Urinary bladder (tissue), 4 donors: ENCODE data around the gene ABCC3. TPM values are rescaled to one million over a fixed set of nuclear protein-coding genes. Genes with fewer than 3 reads are reported as not detected.
"Not testable (repeated sequence)": the region's sequence is repeated elsewhere in the genome, so short reads cannot be mapped to it uniquely, and the experiment has no call there.

ENCODE experiments used
- DNase-seq: peaks from one replicate; pipeline ENCODE4 v3.0.0-alpha.2; 2015; ENCODE audit errors: extremely low spot score
- H3K27ac ChIP-seq: one replicate; pipeline ENCODE4 v1.5.1; 2013; ENCODE audit warnings: low read depth, mild to moderate bottlenecking, moderate library complexity
- H3K36me3 ChIP-seq: one replicate; pipeline ENCODE4 v1.6.1; 2013; ENCODE audit warnings: mild to moderate bottlenecking, moderate library complexity; ENCODE audit not compliant: insufficient read depth
- H3K4me1 ChIP-seq: one replicate; pipeline ENCODE4 v1.6.1; 2013; ENCODE audit warnings: mild to moderate bottlenecking, moderate library complexity; ENCODE audit not compliant: insufficient read depth
- H3K4me3 ChIP-seq: one replicate; pipeline ENCODE4 v1.5.1; 2013; ENCODE audit warnings: low read depth, low read length
- WGBS: extraction: QIAGEN DNeasy Blood & Tissue Kit; methylation state at CpG from one replicate; pipeline ENCODE4 v1.1.7; 2013; 5-methylcytosine and 5-hydroxymethylcytosine counted together
- polyA plus RNA-seq: library from polyadenylated mRNA; stranded (reverse); fragments of 200-250 nt; gene quantifications from one replicate; pipeline ENCODE4 v1.2.3, GENCODE V29; 2013
- small RNA-seq: library from RNA; depleted of rRNA; stranded (forward); fragments of <200 nt; gene quantifications from one replicate; pipeline ENCODE3, GENCODE V24; 2014
- total RNA-seq: library from RNA; depleted of rRNA; stranded (reverse); fragments of >200 nt; gene quantifications from one replicate; pipeline ENCODE4 v1.2.3, GENCODE V29; 2014
- donor health status: healthy with polysubstance abuse.
- donor health status: healthy.

Gene ABCC3
- total and polyA plus RNA-seq, 2 donors, result 6.9 to 13.4 TPM

DNA sequence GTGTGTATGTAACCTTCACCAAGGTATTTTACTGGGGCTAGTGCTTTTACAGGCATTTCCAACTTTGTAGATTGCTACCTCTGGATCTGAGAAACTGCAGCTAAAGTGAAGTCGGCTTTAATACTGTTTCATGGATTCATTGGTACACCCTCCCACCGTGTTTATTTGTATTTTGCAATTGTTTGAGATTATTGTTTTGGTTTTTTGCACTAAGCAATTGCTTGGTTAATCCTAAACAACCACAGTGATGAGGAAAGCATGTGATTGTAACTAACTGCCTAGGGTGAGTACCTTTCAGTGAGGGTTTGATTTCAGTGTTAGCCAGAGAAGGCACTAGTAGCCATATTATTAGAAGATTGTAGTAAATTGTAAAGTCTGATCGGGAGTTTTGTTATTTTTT is 88.1 kb downstream of the ABCC3 start:
- peaks cover 4% of the 10 kb centered on the region for H3K4me1 ChIP-seq
- H3K27ac ChIP-seq, result no peak overlapping the region
- no peak overlapping the region for H3K4me3 ChIP-seq
- no peak for DNase-seq
- WGBS, result 40% methylated on average over 3 of the region's 3 CpGs
- H3K36me3 ChIP-seq, result no peaks in the 10 kb centered on the region

DNA sequence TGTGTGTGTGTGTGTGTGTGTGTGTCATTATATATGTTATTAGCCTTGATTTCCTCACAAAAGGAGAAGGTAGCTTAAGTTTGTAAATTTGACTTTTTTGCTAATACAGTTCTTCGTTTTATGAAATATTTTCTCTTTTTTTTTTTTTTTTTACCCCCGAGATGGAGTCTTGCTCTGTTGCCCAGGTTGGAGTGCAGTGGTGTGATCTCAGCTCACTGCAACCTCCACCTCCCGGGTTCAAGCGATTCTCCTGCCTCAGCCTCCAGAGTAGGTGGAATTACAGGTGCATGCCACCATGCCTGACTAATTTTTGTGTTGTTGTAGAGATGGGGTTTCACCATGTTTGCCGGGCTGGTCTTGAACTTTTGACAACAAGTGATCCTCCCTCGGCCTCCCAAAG is 89.9 kb downstream of the ABCC3 start:
- WGBS, result 92% methylated on average over 6 of the region's 6 CpGs
- H3K36me3 ChIP-seq, H3K27ac ChIP-seq, DNase-seq, H3K4me1 ChIP-seq, H3K4me3 ChIP-seq: not testable (repeated sequence)

DNA sequence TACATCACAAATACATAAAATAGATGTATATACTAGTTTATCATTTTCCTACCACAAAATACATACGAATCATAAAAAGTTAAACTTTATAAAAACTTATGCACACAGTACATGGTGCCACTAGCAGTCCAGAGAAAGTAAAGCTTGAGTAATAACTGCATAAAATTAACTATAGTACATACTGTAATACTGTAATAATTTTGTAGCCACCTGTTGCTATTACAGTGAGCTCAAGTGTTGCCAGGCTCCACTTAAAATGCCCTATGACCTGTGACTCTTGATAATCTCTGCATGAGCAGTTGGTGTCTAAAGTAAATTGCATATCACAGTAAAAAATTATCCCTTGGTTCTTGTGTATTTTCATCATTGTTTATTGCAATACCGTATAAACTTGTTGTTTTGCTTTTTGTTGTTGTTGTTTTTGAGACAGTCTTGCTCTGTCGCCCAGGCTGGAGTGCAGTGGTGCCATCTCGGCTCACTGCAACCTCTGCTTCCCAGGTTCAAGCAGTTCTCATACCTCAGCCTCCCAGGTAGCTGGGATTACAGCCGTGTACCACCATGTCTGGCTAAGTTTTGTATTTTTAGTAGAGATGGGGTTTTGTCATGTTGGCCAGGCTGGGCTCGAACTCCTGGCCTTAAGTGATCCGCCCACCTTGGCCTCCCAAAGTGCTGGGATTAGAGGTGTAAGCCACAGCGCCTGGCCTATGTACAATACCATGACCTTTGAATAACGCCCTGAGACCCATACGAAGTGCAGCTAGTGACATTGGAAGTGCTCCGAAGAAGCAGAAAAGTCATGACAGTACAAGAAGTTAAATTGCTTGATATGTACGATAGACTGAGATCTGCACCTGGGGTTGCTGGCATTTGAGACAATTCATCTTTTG is 91.3 kb downstream of the ABCC3 start:
- WGBS, result 75% methylated on average over 12 of the region's 12 CpGs
- no peak for DNase-seq
- Histone ChIP-seq H3K4me1 (peaks cover 4% of the 10 kb centered on the region), H3K4me3 (no peak overlapping the region), H3K36me3 (no peaks in the 10 kb centered on the region), H3K27ac (no peak overlapping the region)

DNA sequence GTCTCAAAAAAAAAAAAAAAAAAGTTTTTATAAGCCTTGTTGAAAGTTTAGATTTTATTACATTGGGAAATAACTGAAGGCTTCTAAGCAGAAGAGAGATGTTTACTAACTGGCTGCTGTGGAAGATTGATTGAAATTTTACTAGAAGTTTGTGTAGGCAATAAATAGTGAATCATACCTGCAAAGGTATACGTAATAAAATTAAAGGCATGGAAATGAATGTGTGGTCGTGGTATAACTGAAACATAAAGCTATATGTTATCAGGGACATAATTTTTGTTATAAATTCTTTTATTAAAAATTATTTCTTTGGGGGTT is 93.4 kb downstream of the ABCC3 start:
- Histone ChIP-seq H3K27ac (no peak overlapping the region), H3K36me3 (no peaks in the 10 kb centered on the region), H3K4me3 (no peak overlapping the region), H3K4me1 (peaks cover 2% of the 10 kb centered on the region)
- WGBS, result 82% methylated on average over 2 of the region's 2 CpGs
- DNase-seq, result no peak

DNA sequence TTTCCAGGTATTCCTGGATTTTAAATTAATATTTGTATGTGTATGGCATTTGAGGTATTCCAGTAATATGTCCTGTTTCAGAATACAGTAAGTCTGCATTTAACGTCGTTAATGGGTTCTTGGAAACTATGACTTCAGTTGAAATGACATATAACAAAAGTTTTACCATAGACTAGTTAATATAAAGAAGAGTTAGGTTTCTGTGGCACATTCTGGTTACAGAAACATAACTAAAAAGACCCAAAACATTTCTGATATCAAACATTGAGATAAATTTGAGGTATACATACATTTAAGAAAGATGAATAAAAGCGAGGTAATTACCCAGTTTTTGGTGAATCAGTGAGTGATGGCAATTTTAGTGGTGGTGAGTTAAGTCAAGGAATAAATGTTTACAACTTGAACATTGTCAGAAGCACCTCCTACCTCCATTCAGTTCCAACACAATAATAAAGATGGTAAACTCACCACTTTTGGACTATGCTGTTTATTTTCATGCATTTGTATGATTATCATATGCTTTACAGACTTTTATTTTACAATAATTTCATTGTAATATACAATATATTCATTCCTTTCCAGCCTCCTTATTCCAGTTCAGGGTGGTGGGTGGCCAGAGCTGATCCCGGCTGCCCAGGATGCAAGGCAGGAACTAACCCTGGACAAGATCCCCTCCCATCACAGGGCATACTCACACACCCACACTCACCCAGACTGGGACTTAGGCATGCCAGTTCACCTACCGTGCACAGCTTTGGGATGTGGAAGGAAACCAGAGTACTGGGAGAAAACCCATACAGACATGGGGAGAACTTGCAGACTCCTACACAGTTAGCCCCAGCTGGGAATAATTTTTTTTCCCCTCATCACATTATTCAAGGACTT is 94.4 kb downstream of the ABCC3 start:
- WGBS, result 67% methylated on average over 5 of the region's 5 CpGs
- no peaks in the 10 kb centered on the region for H3K36me3 ChIP-seq
- DNase-seq, result no peak
- H3K27ac ChIP-seq, result no peak overlapping the region
- no peak overlapping the region for H3K4me3 ChIP-seq
- H3K4me1 ChIP-seq, result peaks cover 2% of the 10 kb centered on the region

DNA sequence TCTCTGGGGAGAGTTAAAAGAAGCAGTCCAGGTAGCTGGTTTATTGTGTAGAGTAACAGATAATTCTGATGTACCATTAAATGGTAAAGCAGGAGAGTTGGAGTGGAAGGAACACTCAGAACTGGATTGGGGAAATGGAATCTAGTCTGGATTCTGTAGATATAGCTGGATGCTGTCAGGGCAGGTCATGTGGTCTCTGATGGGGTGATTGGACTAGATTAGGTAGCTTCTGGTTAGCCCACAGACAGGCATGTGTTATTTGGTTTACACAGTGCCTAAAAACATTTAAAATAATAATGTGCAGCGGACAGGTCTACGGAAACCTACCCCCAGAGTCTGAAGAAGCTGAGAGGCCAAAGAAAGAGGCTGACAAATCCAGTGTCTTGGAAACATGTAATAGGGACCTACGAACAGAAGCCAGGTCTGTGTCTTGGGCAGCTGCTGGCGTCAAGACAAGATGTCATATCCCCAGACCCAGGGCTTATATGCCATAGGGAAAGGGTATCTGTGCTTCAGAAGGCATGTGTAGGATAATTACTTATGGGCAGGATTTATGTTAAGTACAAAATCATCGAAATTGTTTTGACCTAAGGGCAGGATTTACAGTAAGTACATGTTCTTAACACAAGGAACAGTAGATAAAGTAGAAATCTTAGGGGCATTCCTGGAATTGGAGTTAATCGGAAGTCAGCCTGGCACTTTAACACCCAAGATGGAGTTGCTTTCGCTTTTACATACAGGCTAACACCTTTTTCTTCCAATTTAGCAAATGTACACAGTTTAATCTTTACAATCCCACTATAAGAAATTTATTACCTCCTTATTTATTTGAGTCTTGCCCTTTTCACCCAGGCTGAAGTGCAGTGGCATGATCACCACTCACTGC is 97.1 kb downstream of the ABCC3 start:
- H3K27ac ChIP-seq, result no peak overlapping the region
- WGBS, result 66% methylated on average over 7 of the region's 7 CpGs
- peaks cover 2% of the 10 kb centered on the region for H3K4me1 ChIP-seq
- H3K4me3 ChIP-seq, result no peak overlapping the region
- no peaks in the 10 kb centered on the region for H3K36me3 ChIP-seq
- no peak for DNase-seq

DNA sequence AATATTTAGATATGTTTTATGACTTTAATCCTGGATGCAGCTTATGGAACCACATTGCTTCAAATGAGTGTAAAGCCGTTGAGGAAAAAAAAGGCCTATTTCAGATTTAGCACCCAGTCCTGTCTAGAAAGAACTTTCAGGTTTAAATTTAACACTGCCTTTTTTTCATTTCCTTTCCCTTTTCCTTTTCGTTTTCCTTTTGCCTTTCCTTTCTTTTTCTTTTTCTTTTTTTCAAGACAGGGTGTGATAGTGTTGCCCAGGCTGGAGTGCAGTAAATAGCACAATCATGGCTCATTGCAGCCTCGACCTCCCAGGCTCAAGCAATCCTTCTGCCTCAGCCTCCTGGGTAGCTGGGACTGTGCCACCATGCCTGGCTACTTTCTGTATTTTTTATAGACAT is 100.6 kb downstream of the ABCC3 start:
- Histone ChIP-seq H3K4me3 (no peak overlapping the region), H3K36me3 (peaks cover 4% of the 10 kb centered on the region), H3K27ac (no peak overlapping the region), H3K4me1 (no peaks in the 10 kb centered on the region)
- WGBS, result 73% methylated on average over 3 of the region's 3 CpGs
- DNase-seq, result no peak

DNA sequence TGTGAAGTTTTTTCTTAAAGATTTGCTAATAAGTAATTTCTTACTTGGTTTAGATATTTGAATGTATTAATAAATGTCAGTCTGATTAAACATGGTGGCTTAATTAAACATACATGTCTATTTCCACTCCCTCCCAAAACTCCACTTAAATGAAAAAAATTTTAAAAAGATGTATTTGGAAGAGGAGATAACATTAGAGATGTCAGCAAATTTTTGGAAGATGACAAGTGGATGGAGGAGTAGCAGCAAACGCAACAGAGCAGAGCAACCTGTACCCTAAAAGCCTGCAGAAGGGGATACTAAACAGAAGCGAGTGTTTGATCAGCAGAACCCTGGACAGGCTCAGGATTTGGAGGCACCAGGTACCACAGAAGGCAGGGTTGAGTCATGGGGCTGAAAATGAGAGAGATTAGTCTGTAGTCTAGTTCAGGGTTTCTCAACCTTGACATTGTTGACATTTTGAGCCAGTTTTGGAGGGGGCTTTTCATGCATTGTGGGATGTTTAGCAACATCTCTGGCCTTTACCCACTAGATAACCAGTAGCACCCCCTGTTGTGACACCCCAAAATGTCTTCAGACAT is 102.5 kb downstream of the ABCC3 start:
- H3K4me3 ChIP-seq, result no peak overlapping the region
- no peaks in the 10 kb centered on the region for H3K4me1 ChIP-seq
- no peak for DNase-seq
- H3K36me3 ChIP-seq, result peaks cover 7% of the 10 kb centered on the region
- 91% methylated on average over 2 of the region's 2 CpGs for WGBS
- no peak overlapping the region for H3K27ac ChIP-seq

DNA sequence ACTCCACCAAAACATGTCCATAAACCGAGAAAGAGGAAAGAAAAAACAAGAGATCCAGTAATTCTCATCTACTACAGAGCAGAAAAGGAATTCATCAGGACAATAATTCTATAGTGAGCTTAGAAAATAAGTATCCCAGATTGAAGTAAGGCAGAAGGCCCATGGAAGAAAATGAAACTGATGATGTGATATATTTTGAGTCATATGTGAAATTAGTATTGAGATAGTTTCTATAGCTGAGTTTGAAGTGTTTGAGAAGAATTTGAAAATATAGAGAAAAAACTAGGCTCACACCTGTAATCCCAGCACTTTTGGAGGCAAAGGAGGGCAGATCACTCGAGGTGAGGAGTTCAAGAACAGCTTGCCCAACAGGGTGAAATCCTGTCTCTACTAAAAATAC is 104.4 kb downstream of the ABCC3 start:
- 49% methylated on average over 2 of the region's 2 CpGs for WGBS
- H3K36me3 ChIP-seq, result peaks cover 11% of the 10 kb centered on the region
- no peak for DNase-seq
- no peak overlapping the region for H3K4me3 ChIP-seq
- no peak overlapping the region for H3K27ac ChIP-seq
- H3K4me1 ChIP-seq, result no peaks in the 10 kb centered on the region

Small RNAs within 50 kb of the gene (small RNA-seq; reads per million reads assigned to genes)
- gene RF00019, result not detected

Other genes with a start within 250 kb of the ABCC3 start
- 62.5 TPM for gene LRRC59, start 237.4 kb upstream of the ABCC3 start, total RNA-seq
- 48.3 TPM for gene LRRC59, start 237.4 kb upstream of the ABCC3 start, polyA plus RNA-seq
- gene ACSF2, start 208.7 kb upstream of the ABCC3 start, total RNA-seq, result 23.2 TPM
- gene ACSF2, start 208.7 kb upstream of the ABCC3 start, polyA plus RNA-seq, result 32.6 TPM
- 0.32 TPM for gene CHAD, start 166.0 kb upstream of the ABCC3 start, total RNA-seq
- not detected for gene CHAD, start 166.0 kb upstream of the ABCC3 start, polyA plus RNA-seq
- 17.0 TPM for gene RSAD1, start 156.0 kb upstream of the ABCC3 start, total RNA-seq
- 29.2 TPM for gene RSAD1, start 156.0 kb upstream of the ABCC3 start, polyA plus RNA-seq
- 1.3 TPM for gene MYCBPAP, start 126.4 kb upstream of the ABCC3 start, total RNA-seq
- 0.23 TPM for gene MYCBPAP, start 126.4 kb upstream of the ABCC3 start, polyA plus RNA-seq
- gene EPN3, start 102.1 kb upstream of the ABCC3 start, total RNA-seq, result 4.4 TPM
- 5.6 TPM for gene EPN3, start 102.1 kb upstream of the ABCC3 start, polyA plus RNA-seq
- 32.5 TPM for gene SPATA20, start 87.7 kb upstream of the ABCC3 start, total RNA-seq
- 32.6 TPM for gene SPATA20, start 87.7 kb upstream of the ABCC3 start, polyA plus RNA-seq
- gene CACNA1G, start 74.2 kb upstream of the ABCC3 start, total RNA-seq, result 6.6 TPM
- gene CACNA1G, start 74.2 kb upstream of the ABCC3 start, polyA plus RNA-seq, result 0.15 TPM
- gene ANKRD40, start 73.0 kb downstream of the ABCC3 start, total RNA-seq, result 37.6 TPM
- 34.0 TPM for gene ANKRD40, start 73.0 kb downstream of the ABCC3 start, polyA plus RNA-seq
- gene LUC7L3, start 84.7 kb downstream of the ABCC3 start, total RNA-seq, result 129 TPM
- 69.7 TPM for gene LUC7L3, start 84.7 kb downstream of the ABCC3 start, polyA plus RNA-seq
- gene ANKRD40CL, start 132.6 kb downstream of the ABCC3 start, total RNA-seq, result not detected
- not detected for gene ANKRD40CL, start 132.6 kb downstream of the ABCC3 start, polyA plus RNA-seq
- gene WFIKKN2, start 200.7 kb downstream of the ABCC3 start, total RNA-seq, result 0.37 TPM
- 0.32 TPM for gene WFIKKN2, start 200.7 kb downstream of the ABCC3 start, polyA plus RNA-seq
- 47.4 TPM for gene TOB1, start 231.5 kb downstream of the ABCC3 start, total RNA-seq
- 41.3 TPM for gene TOB1, start 231.5 kb downstream of the ABCC3 start, polyA plus RNA-seq